ENCODE data around the gene IL1RAP.

IL1RAP gene

GRCh38 chr3:190585805-190586630 is 72.1 kb downstream of the IL1RAP start:
- no peak for TF ChIP-seq CTCF (IDR thresholded peaks at IDR 0.05)

GRCh38 chr3:190586631-190587011 is 72.7 kb downstream of the IL1RAP start:
- no peak for TF ChIP-seq CTCF (IDR thresholded peaks at IDR 0.05)

- no peak for TF ChIP-seq CTCF (IDR thresholded peaks at IDR 0.05)
These were observed 74.7 kb downstream of the IL1RAP start for GRCh38 chr3:190588570-190588969.

- no peak for TF ChIP-seq CTCF (IDR thresholded peaks at IDR 0.05)
These were observed 75.4 kb downstream of the IL1RAP start for GRCh38 chr3:190589326-190589725.

- no peak for TF ChIP-seq CTCF (IDR thresholded peaks at IDR 0.05)
These were observed 77.2 kb downstream of the IL1RAP start for GRCh38 chr3:190591080-190591479.

- TF ChIP-seq CTCF (IDR thresholded peaks at IDR 0.05): no peak
These were observed 79.2 kb downstream of the IL1RAP start for GRCh38 chr3:190593075-190593474.

- no peak for TF ChIP-seq CTCF (IDR thresholded peaks at IDR 0.05)
These were observed 80.3 kb downstream of the IL1RAP start for GRCh38 chr3:190594171-190594570.
